ENCODE data around the gene KLHL29.

Gene KLHL29

DNA sequence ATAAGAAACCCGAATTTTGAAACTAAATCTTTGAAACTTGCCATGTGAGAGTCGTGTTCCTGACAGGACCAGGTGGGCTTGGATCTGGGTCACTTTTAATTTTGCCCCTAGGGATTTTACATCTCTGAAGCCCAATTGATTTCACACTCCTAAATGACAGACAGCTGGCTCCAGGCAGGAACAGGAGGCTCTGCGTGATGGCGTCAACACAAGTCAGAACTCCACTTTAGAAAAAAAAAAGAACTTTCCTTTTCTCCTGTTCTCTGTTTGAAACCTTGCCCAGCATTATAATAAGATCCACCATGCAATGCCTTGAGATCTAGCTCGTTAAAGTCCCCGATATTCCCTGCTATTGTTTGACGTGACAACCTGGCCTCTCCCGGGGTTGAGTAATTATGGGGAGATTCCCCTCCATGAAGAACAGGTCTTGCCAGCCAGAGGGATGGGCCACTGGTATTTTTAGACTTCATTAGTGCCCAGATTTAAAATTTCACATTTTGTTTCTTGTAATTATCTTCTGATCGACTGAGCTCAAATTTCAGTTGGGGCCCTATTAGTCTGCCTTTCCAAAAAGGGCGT lies 260.3 kb downstream of the KLHL29 start:
- no peak for DNase-seq

DNA sequence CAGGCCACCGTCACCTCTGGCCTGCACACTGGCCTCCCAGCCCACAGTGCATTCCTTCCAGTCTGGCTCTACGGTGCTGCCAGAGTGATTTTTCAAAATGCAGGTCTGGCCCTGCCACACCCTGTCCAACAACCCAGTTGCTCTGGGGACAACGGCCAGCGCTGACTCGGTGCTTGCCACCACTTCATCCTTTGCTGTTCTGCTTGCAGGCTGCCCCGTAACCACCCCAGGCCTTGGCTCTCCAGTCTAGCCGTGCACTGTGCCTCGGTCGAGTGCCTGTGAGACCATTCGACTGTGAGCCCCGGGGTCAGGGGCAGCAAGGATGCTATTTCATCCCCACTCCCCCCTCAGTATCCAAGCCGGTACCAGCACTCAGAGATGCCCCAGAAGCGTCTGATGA lies 262.6 kb downstream of the KLHL29 start:
- DNase-seq = no peak

DNA sequence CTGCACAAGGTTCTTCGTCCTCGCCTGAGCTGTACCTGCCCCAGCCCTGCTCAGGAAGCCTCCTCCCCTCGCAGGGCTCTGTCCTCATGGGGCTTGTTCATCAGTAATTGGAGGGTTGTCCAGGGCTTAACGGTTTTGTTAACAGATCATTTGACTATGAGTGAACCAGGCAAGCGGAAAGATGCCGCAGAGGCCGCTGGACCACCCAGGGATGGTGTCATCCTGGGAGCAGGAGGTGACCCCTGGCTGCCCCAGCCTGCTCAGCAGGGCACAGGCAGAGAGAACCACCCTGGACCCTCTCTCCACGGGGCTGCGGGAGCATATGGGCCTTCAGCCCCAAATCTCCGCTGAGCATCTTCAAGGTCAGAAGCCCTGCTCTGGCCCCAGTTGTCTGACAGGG lies 264.3 kb downstream of the KLHL29 start:
- DNase-seq = no peak

DNA sequence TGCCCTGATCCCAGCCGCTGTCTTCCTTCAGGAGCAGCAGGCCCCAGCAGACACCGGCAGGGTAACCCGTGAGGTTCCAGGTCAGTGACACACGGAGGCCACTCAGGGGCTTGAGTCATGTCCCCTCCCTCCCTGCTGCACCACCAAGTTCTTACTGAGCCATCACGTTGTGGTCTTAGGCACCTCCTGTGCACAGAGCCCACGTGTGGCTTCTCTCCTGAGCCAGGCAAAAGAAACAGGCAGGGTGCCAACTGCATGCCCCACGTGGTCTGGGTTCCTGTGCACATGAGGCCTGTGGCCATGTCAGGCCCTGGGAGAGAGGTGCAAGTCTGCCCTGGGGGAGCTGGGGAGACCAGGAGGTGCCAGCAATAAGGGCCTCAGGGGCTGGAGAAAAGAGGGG lies 264.8 kb downstream of the KLHL29 start:
- no peak for DNase-seq

DNA sequence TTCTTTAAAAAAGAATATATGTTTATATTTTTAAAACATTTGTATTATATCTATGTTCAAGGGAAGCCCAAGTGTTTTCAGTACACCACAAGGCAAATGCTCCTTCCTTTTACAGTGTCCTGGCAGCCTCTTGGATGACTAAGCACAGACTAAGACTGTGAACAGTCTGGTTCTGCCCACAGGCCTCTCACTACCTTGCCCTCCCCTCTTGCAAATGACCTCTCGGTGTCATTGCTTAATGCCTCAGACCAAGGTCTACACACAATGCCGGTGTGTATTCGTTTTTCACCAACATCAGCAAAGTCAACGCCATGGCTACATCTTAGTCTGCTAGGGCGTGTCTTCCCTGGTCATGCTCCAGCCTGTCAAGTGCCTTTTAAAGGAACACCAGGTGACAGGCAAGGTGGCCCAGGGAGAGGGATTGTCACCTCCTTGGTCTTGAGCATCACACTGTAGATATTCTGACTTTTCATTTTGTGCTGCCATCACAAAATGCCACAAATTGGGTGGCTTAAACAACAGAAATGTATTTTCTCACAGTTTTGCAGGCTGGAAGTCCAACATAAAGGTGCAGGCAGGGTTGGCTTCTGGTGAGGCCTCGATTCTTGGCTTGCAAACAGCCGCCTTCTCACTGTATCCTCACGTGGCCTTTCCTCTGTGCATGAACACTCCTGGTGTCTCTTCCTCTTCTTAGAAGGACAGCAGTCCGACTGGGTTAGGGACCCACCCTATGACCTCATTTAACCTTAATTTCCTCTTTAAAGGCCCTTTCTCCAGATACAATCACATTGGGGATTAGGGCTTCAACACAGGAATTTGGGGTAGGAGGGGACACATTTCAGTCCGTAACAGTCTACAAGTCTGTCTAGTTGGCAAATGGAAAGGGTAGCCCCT lies 266.5 kb downstream of the KLHL29 start:
- DNase-seq = no peak

DNA sequence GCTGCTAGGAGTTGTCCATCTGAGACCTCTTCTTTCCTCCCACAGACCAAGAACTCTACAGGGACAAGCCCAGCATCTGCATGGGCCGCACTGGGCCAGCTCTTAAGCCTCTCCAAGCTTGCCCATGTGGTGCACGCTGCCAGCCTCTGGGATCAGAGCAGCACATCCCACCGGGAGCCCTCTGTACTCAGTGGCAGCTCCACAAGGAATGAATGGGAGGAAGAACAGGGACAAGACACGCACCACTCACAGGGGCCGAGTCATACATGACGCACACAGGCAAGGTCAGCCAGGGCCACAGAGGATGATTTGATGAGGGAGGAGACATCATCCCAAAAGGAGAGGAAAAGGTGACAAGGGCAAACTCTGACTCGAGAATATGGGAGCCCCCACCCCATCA lies 268.3 kb downstream of the KLHL29 start:
- no peak for DNase-seq

DNA sequence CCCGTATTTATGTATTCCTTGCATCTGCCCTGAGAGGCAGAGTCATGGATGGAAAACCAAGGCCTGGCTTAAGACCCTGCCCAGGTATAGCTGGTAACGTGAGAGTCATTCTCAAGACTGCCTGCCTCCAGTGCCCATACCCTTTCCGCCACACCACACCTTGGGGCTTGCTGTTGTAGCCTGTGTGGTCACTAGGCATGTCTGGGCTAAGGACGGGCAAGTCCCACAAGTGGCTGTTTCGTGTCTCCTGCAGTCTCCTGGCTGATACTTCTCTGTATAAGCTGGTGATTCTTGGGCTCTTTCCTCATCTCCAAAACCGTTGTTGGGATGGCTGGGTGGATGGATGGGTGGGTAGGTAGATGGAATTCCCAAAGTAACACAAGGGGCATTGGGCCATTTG lies 269.8 kb downstream of the KLHL29 start:
- no peak for DNase-seq

DNA sequence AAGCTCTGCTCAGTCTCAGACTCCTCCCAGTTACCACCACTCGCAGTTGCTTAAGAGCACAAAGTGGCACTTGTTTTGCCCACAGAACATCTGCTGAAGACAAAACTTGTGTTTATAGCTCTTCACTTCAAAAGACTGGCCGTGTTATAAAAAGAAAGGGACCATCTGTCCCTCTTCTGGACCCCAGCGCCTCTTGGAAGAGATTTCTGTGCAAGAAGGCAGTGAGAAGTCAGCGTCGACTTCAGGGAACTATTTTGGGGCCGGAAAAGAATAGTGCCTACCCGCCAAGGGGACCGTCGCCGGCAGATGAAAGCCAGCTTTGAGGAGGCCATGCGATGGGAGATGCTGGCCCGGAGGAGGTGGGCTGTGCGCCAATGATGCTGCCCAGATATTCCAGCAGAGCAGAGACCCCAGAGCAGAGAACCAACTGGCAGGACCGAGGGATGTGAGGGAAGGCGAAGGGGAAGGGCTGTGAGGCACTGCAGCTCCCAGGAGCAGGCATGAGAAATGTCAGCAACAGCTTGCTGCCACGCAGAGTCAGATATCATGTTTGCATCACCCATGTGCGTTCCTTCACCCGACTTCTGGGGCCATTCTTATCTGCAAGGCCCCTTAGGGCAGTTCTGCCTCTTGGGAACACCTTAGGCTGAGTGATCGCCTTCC lies 271.1 kb downstream of the KLHL29 start:
- DNase-seq = no peak

DNA sequence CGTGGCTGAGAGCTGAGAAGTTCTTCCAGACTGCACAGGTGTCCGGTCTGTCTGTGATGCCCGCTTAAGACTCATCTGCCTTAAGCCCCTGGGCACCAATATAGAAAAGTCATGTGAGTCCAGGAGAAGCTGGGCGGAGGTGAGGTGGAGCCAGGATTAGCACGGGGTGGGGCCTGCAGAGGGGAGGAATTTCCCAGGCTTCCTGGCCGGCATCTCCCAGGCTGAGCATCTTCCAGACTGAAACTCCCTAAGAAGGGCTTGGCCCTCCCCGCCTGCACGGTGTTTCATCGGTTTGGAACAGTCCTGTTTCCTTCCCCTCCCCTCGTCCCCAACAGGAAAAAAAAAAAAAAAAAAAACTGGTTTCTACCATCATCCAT lies 271.6 kb downstream of the KLHL29 start:
- no peak for DNase-seq

DNA sequence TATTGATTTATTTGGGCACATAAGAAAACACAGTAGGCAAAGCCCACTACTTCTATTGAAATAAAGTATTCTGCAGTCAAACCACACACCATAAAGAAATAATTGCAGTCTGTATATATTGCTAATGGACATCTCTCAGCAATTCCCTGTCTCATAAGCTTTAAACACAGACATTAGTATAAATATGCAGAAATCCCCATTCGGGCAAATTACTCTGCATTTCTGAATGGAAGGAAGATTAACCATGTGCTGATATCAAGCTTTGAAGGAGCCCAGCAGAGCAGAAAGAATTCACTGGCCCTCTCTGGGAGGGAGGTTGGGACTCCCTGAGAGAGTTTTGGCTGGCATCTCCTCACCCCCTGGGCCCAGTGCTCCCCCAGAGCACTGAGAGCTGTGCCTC lies 272.4 kb downstream of the KLHL29 start:
- no peak for DNase-seq

DNA sequence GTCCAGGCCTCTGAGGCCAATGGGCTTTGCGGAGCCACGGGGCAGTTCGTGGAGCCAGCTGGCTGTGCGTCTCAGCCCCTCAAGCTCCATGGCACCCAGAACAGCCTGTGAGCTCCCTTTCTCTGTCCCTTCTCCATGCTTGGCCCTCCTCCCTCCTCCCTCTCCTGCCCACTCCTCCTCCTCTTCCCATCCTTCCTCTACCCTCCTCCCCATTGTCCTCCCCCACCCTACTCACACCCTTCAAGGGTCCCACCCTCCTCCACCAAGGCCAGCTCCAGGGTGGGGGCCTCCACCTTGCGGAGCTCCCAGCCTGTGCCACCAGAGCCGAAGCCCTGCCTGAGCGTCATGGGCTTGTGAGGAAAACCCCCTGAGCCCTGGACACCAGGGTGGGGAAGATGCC lies 273.0 kb downstream of the KLHL29 start:
- DNase-seq = no peak

DNA sequence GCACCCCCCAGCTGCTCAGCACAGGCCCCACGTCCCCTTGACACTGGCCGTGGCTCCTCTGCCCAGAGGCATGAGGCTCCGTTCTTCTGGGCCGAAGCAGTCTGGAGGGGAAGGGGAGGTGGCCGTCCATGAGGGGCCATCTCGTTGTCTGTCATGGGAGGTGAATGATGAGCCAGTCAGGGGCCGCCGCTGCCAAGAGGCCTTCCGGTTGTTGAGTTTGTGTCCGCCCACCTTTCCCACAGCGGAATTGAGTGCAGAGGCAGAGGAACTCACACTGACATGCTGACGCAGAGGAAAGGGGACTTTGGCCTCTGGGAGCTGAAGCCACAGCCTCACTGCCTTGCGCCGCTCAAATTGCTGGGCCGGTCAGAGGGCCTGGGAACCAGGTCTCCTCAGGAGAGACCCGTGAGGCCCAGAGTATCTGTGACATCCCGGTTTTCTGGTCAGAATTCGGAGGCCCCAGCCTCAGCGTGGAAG lies 273.5 kb downstream of the KLHL29 start:
- no peak for DNase-seq

DNA sequence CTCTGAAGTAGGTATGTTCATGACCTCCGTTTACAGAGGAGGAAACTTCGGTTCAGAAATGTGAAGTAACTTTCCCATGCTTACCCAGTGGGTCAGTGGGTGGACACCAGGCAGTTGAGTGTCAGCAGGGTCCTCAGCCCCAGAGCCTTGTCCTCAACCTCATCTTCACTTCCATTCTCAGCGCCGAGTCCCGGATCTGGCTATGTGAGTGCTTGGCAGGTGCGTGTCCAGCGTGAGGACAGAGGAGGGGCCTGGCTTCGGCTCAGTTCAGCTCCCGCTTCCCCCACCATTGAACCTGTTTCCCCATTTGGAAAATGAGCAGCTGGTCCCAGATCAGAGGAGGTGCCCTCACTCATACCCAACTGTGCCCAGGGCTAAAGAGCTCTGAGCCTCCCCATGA lies 274.3 kb downstream of the KLHL29 start:
- DNase-seq = no peak

DNA sequence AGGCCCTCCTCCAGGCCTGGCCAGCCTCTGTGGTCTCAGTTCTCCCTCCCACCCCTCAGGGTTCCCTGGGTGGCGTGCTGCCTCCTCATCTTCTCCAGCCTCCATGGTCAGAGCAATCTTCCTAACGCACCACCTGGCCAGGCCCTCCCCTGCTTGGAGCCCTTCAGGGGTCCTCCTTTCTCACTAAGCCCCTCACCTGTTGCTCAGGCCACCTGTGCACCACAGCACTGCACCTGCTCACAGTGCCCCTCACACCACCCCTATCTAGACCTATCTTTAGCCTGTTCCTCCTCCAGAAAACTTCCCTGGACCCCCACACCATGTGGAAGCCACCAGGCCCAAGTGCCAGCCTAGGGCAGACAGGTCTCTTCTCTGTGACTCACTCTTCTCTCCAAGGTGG lies 274.8 kb downstream of the KLHL29 start:
- no peak for DNase-seq

DNA sequence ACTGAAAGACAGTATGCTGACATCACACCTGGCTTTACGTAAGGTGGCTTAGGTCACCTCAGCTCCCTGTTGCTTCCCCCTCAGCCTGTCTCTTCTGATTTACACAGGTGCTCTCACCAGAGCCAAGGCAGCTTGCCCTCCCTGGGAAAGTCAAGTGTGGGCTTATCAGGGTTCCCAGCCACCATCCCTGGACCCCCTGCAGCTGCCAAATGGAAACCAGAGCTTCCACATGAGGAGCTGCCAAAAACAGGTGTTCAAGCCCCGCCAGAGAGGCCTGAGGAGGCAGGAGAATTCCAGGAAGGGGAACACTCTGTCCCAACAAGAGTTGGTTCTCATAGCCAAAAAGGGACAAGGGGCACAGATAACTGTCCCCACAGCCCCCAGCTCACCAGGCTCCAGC lies 275.3 kb downstream of the KLHL29 start:
- no peak for DNase-seq

DNA sequence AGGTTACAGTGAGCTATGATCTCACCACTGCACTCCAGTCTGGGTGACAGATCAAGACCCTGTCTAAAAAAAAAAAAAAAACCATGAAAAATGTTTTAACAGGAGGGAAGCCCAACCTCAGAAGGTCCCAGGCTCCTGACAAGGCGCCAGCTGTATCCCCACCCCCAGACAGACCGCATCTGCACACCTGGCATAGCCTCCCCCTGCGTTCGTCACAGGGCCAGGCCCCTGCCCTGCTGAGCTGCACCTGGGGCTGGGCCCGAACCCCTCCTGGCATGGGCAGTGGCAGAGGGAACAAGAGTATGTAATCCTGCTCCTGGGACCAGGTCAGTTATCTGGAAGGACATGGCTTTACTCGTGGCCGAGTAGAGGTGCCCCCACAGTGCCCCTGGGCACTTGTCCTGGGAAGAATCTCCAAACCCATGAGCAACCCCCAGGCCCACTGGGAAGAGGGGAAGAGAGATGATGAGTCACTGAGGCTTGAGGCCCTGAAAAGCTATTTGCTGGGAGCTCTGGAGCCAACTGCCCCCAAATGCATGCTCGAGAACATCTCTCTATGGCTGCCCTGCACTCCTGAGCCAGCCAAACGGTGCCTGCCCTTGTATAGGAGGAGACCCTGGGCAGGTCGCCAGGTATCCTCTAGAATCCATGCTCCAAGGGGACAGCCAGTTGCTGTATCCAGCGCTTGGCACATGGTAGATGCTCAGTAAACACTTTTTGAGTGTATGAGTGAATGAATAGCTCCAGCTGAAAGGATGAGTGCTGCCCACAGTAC lies 276.5 kb downstream of the KLHL29 start:
- DNase-seq = no peak

DNA sequence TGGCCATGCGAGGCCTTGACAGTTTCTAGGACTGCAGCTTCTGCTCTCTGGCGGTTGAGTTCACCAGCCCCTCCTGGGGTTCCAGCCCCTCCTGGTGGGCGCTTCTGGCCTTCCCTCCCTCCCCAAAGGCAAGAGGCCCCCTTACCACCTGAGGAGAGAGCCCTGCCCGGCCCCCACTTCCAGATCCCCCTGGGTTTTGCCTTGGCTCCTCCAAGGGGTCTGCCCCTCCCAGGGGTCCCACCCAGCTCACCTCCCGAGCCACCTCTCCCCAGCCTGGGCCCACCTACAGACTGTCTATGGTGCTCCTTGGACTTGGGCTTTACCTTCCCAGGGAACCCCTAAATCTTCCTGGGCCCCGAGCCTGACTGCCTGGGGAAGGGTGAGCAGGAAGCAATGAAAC lies 277.5 kb downstream of the KLHL29 start:
- DNase-seq = no peak

DNA sequence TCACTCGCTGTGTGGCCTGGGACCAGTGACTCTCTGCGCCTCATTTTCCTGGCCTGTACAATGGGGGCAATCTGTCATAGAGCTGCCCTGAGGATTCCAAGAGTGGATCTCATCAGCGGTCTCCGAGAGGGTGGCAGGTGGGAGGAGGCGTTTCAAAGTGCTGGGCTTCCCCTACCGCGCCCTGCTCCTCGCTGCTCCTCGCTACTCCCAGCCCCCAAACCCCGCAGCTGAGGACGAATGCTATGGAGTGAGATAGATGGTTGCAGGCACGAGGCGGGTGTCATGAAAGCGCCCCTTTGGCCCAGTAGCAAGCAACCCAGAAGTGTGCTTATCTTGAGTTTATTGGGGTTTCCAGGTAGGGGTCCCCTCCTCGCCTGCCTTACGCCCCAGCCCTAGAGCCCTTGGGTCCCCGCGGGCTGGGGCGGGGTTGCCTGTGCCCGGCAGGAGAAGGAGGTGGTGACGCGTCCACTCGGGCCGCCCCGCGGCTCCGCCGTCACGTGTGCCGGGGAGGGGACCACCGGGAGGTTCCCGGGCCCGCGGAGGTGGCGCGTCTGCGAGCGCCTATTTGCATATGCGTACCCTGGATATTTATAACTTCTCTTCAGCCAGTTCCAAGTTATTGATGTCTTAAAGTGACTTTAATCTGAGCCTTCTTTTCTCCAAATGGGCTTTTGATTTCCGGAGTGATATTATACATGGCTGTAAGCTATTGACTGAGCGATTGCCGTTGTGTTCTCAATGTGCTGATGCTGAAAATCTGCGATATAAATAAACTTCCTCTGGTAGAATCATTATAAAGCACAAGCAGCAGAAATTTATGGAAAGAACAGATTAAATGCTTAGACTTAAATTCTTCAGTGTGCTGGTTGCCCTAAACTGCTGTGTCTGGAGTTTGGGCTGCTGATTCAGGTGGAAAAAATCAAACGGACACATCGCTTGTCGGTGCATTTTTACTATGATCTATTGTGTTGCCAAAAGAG lies 278.3 kb downstream of the KLHL29 start:
- DNase-seq = no peak

DNA sequence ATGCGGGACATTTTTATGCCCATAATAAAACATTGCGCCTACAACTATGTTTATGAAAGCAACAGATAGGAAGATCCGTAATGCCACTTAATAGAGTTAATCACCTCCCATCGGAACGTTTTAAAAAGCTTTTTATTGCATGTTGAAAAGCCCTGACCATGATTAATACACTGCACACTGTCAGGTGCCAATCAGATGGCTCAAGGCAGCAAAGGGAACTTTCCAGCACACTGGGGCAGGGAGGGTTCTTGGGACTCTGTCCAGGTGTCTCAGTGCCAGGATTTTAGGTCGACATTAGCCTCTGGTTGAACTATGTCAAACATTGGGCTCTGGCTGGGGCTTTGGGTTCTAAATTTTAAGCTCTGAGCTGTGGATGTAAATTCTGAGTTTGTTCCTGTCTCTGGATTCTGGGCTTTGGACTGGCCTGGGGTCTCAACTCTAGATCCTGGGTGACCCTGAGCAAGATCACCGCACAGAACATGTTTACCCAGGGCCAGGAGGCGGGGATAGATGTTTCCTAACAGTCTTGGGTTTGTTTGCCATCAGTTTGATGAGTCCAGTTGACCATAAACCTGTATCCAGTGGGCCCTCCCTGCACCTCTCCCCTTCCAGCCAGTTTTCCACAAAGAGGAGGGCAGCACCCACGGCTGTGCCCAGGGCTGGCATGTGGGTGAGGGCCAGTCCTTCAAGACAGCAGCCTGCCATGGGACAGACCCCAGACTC lies 279.2 kb downstream of the KLHL29 start:
- DNase-seq = no peak

DNA sequence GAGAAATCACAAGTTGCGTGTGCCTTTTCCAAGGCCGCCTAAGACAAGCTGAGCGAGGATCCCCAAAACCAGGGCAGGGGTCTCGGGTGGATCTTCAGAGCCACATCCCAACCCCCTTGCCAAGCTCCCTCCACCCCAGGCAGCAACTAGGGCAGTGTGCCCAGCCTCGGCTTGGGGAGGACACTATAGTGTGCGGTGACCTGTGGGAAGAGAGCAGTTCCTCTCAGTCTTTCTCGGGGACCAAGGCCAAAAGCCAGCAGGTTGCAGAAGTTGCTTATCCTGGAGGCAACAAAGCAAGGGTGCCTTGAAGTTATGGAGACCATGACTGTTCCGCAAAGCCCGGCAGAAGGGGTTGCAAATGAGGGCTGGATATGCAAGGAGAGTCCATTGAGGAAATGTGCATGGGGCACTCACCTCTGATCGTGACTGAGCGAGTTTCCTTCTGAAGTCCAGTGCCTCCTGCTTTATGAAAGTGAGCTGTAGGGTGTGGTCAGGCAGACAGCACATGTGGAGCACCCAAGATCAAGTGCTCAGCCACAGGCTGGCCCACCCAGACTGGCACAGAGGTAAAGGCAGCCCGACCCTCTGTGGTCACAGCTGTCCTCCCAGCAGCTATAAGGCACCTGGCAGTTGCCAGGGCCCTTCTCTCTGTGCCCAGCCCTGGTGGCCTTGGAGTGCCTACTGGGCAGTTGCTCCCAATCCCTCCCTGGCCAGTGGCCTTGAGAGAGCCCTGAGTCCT lies 281.4 kb downstream of the KLHL29 start:
- no peak for DNase-seq

DNA sequence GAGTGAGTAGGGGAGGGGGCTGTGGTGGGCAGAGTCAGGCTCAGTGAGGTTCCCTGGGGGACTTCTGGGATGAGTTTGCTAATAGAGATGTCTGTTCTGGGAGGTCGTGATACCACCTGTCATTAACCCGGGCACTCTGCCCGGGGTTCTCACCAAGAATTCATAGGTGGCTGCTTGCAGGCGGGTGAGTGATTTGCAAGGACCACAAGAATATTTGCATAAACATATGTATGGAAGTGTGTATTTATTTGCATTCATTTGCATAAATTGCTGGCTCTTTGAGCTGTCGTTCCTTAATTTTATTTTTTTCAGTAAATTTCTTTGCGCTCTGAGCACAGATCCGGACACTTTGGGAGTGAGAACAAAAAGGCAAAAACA lies 282.0 kb downstream of the KLHL29 start:
- DNase-seq = no peak
